Measurements from ENCODE around the gene TTC39A.

The TTC39A gene

GRCh38 chr1:51297401-51298321 is 32.7 kb downstream of the TTC39A start:
- DNase-seq (ENCODE audit: low read depth), result no peak

GRCh38 chr1:51296383-51297357 is 33.7 kb downstream of the TTC39A start:
- DNase-seq (ENCODE audit: low read depth), result peak; percentile 56

- DNase-seq (ENCODE audit: low read depth), result no peak
These were observed 34.4 kb downstream of the TTC39A start for GRCh38 chr1:51295926-51296325.

- DNase-seq (ENCODE audit: low read depth), result no peak
These were observed 35.7 kb downstream of the TTC39A start for GRCh38 chr1:51294566-51295184.

- no peak for DNase-seq (ENCODE audit: low read depth)
These were observed 36.4 kb downstream of the TTC39A start for GRCh38 chr1:51293898-51294515.

- DNase-seq (ENCODE audit: low read depth), result no peak
These were observed 39.9 kb downstream of the TTC39A start for GRCh38 chr1:51290489-51290847.

- DNase-seq (ENCODE audit: low read depth), result no peak
These were observed 40.5 kb downstream of the TTC39A start for GRCh38 chr1:51289676-51290488.

- no peak for DNase-seq (ENCODE audit: low read depth)
These were observed 41.8 kb downstream of the TTC39A start for GRCh38 chr1:51288578-51288977.

GRCh38 chr1:51287966-51288365 is 42.4 kb downstream of the TTC39A start:
- DNase-seq (ENCODE audit: low read depth), result no peak

- no peak for DNase-seq (ENCODE audit: low read depth)
These were observed 45.3 kb downstream of the TTC39A start for GRCh38 chr1:51285055-51285454.

- DNase-seq (ENCODE audit: low read depth), result peak; percentile 55
These were observed 45.8 kb downstream of the TTC39A start for GRCh38 chr1:51284487-51284954.

- DNase-seq (ENCODE audit: low read depth), result no peak
These were observed 46.4 kb downstream of the TTC39A start for GRCh38 chr1:51283979-51284378.

GRCh38 chr1:51282605-51283004 is 47.8 kb downstream of the TTC39A start:
- DNase-seq (ENCODE audit: low read depth), result no peak

- DNase-seq (ENCODE audit: low read depth), result no peak
These were observed 48.6 kb downstream of the TTC39A start for GRCh38 chr1:51281807-51282206.

- DNase-seq (ENCODE audit: low read depth), result no peak
These were observed 49.9 kb downstream of the TTC39A start for GRCh38 chr1:51280321-51280978.

- DNase-seq (ENCODE audit: low read depth), result no peak
These were observed 54.1 kb downstream of the TTC39A start for GRCh38 chr1:51276286-51276685.

GRCh38 chr1:51274676-51275075 is 55.7 kb downstream of the TTC39A start:
- DNase-seq (ENCODE audit: low read depth), result no peak

- DNase-seq (ENCODE audit: low read depth), result no peak
These were observed 57.4 kb downstream of the TTC39A start for GRCh38 chr1:51272916-51273315.

- DNase-seq (ENCODE audit: low read depth), result no peak
These were observed 59.6 kb downstream of the TTC39A start for GRCh38 chr1:51270751-51271150.

GRCh38 chr1:51268634-51269033 is 61.7 kb downstream of the TTC39A start:
- no peak for DNase-seq (ENCODE audit: low read depth)
